ENCODE measurements around the gene USP2.

The USP2 gene

DNA sequence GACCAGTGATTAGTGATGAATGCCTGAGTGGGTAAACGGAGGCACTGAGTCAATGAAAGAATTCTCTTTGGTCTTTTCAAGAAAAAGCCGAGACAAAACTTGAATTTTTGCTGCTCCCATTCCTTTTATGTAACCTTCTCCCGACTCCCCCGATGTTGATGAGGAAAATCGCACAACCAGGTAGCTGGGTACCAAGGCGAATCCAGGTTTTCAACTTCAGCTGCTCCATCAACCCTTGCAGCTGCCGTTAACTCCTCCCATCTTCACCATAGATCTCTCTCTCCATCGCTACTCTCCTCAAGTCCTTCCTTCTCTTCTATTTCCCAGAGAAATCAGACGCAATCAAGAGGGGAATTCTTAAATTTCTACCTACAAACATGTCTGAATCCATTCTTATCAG, 611 bp upstream of the USP2 start:
- Histone ChIP-seq H3K27me3 (no peaks in the 10 kb centered on the region), H3K4me2 (peak overlapping the region; percentile 82 to 98 (median 92)), H3K9ac (peak overlapping the region in 9 of 11 experiments; percentile 20 to 77 (median 68); a peak in 14 of 22 replicates), H3K4me3 (peak overlapping the region; percentile 50 to 74 (median 64)), H3K4me1 (peaks cover 14 to 34% (median 28%) of the 10 kb centered on the region in 10 experiments), H3K36me3 (no peaks in the 10 kb centered on the region), H4K20me1 (peaks cover 0 to 5% (median 0%) of the 10 kb centered on the region in 11 experiments; a peak in 1 of 22 replicates), H3K27ac (peak overlapping the region in 4 of 11 experiments; percentile 3 to 67 (median 53); a peak in 6 of 22 replicates), H3K9me3 (replicated peaks in 1 of 11) (no peaks in the 10 kb centered on the region)
- TF ChIP-seq Cebpa-rat (IDR thresholded peaks at IDR 0.05): no peak

GRCh38 chr11:119380827-119381180, 686 bp downstream of the USP2 start:
- H3K36me3 ChIP-seq: no peaks in the 10 kb centered on the region
- peaks cover 0 to 5% (median 0%) of the 10 kb centered on the region in 11 experiments; a peak in 1 of 22 replicates for H4K20me1 ChIP-seq
- peak overlapping the region; percentile 49 to 77 (median 68); a peak in 20 of 22 replicates for H3K9ac ChIP-seq
- H3K4me1 ChIP-seq: peaks cover 16 to 46% (median 38%) of the 10 kb centered on the region in 10 experiments
- H3K27ac ChIP-seq: peak overlapping the region in 2 of 11 experiments; percentile 20 to 43; a peak in 4 of 22 replicates
- H3K9me3 ChIP-seq (replicated peaks in 1 of 11): no peaks in the 10 kb centered on the region
- TF ChIP-seq Cebpa-rat (IDR thresholded peaks at IDR 0.05): no peak
- peak overlapping the region; percentile 50 to 74 (median 64) for H3K4me3 ChIP-seq
- no peaks in the 10 kb centered on the region for H3K27me3 ChIP-seq
- H3K4me2 ChIP-seq: peak overlapping the region; percentile 82 to 98 (median 92)

DNA sequence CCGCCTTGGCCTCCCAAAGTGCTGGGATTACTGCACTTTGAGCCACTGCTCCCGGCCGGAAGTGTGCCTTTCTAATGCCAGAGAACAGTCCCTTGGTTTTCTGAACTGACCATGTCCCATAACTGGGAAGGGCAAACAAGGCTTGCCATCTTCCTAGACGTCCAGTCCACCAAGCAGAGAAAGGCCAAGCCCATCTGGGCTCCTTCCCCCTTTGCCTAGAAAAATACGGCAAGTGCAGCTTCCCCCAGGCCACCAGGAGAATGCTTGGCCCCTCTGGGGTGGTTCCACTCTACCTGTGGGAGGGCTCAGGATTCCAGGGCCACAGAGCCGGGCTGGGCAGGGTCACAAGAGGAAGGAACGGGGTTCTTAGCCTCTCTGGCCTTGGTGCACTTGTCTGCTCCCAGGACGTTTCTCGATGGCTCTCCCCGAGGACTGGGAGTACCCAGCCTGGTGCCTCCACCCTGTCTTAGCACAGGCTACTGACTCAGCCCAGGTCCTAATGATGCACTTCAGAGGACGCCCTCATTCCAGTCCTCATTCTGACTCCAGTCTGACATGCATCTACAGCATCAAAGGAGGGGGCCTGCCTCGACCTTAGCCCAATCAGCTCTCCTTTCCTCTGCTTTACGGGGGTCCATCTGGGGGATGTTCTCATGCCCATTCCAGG, 1.2 kb downstream of the USP2 start:
- Histone ChIP-seq H3K36me3 (no peaks in the 10 kb centered on the region), H4K20me1 (peaks cover 0 to 5% (median 0%) of the 10 kb centered on the region in 11 experiments; a peak in 1 of 22 replicates), H3K4me2 (peak overlapping the region; percentile 82 to 98 (median 92); a peak in 21 of 22 replicates), H3K27me3 (no peaks in the 10 kb centered on the region), H3K4me1 (peaks cover 16 to 50% (median 38%) of the 10 kb centered on the region in 10 experiments), H3K27ac (no peak overlapping the region), H3K9me3 (replicated peaks in 1 of 11) (no peaks in the 10 kb centered on the region), H3K4me3 (peak overlapping the region in 5 of 10 experiments; percentile 64 to 74 (median 65); a peak in 8 of 20 replicates), H3K9ac (peak overlapping the region in 5 of 11 experiments; percentile 68 to 77 (median 73); a peak in 6 of 22 replicates)
- no peak for TF ChIP-seq Cebpa-rat (IDR thresholded peaks at IDR 0.05)

DNA sequence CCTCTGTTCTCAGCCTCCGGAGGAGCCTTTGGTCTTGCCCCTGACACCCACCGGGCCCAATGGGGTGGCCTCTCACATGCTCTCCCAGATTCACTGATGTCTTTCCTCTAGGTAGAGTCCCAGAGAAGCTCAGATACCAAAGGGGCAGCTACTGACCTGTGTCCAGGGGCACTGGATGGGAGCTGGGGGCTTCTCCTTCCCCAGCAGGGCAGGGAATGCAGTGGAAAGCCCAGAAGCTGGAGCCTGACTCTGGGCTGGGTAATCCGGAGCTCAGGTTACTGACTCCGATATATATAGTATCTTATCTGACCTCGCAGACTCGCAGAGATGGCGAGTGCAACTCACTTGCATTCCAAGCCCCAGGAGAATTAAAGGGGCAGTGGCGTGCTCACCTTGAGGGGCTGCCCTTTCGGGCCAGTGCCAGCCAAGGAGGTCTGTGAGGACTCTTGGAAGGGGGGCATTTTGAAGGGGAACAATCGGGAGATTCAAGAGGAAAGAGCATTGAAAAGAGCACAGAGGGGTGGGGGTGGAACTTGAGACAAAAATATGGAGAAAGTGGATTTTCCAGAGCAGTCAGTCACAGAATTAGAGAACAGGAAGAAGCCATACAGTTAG, 2.5 kb downstream of the USP2 start:
- Histone ChIP-seq H3K27ac (no peak overlapping the region), H3K4me3 (no peak overlapping the region), H4K20me1 (peaks cover 0 to 5% (median 0%) of the 10 kb centered on the region in 11 experiments; a peak in 1 of 22 replicates), H3K9me3 (replicated peaks in 1 of 11) (no peaks in the 10 kb centered on the region), H3K36me3 (no peaks in the 10 kb centered on the region), H3K4me1 (peaks cover 22 to 56% (median 41%) of the 10 kb centered on the region in 10 experiments), H3K9ac (no peak overlapping the region), H3K4me2 (no peak overlapping the region), H3K27me3 (no peaks in the 10 kb centered on the region)
- TF ChIP-seq Cebpa-rat (IDR thresholded peaks at IDR 0.05): no peak

- H3K9ac ChIP-seq: peak overlapping the region in 2 of 11 experiments; percentile 20 to 41; a peak in 1 of 22 replicates
- no peaks in the 10 kb centered on the region for H3K27me3 ChIP-seq
- no peak overlapping the region for H3K27ac ChIP-seq
- H3K4me1 ChIP-seq: peaks cover 22 to 64% (median 49%) of the 10 kb centered on the region in 10 experiments
- peak overlapping the region; percentile 22 to 69 (median 59); a peak in 19 of 22 replicates for H3K4me2 ChIP-seq
- H3K36me3 ChIP-seq: no peaks in the 10 kb centered on the region
- TF ChIP-seq Cebpa-rat (IDR thresholded peaks at IDR 0.05): no peak
- no peaks in the 10 kb centered on the region for H3K9me3 ChIP-seq (replicated peaks in 1 of 11)
- H3K4me3 ChIP-seq: no peak overlapping the region
- peaks cover 0 to 5% (median 0%) of the 10 kb centered on the region in 11 experiments; a peak in 1 of 22 replicates for H4K20me1 ChIP-seq
Observed at GRCh38 chr11:119377961-119378667, 3.4 kb downstream of the USP2 start.

GRCh38 chr11:119377112-119377901, 4.2 kb downstream of the USP2 start:
- H3K36me3 ChIP-seq: no peaks in the 10 kb centered on the region
- peaks cover 21 to 62% (median 48%) of the 10 kb centered on the region in 10 experiments for H3K4me1 ChIP-seq
- H3K27ac ChIP-seq: no peak overlapping the region
- TF ChIP-seq Cebpa-rat (IDR thresholded peaks at IDR 0.05): no peak
- H3K9ac ChIP-seq: peak overlapping the region in 4 of 11 experiments; percentile 11 to 41 (median 17); a peak in 2 of 22 replicates
- no peak overlapping the region for H3K4me3 ChIP-seq
- H3K4me2 ChIP-seq: peak overlapping the region; percentile 22 to 69 (median 59); a peak in 20 of 22 replicates
- peaks cover 0 to 5% (median 0%) of the 10 kb centered on the region in 11 experiments; a peak in 1 of 22 replicates for H4K20me1 ChIP-seq
- H3K9me3 ChIP-seq (replicated peaks in 1 of 11): no peaks in the 10 kb centered on the region
- H3K27me3 ChIP-seq: no peaks in the 10 kb centered on the region

- Histone ChIP-seq H3K4me2 (peak overlapping the region in 7 of 11 experiments; percentile 17 to 53 (median 40); a peak in 12 of 22 replicates), H3K27ac (no peak overlapping the region), H3K27me3 (no peaks in the 10 kb centered on the region), H3K4me3 (no peak overlapping the region), H3K9ac (no peak overlapping the region; a peak in 1 of 22 replicates), H3K9me3 (replicated peaks in 1 of 11) (no peaks in the 10 kb centered on the region), H4K20me1 (peaks cover 0 to 5% (median 0%) of the 10 kb centered on the region in 11 experiments; a peak in 1 of 22 replicates), H3K4me1 (peaks cover 16 to 66% (median 51%) of the 10 kb centered on the region in 10 experiments; a peak in 18 of 20 replicates), H3K36me3 (no peaks in the 10 kb centered on the region)
- no peak for TF ChIP-seq Cebpa-rat (IDR thresholded peaks at IDR 0.05)
Observed at GRCh38 chr11:119376197-119376847, 5.2 kb downstream of the USP2 start.
